Mucosa of stomach (tissue), 1 donor: ENCODE data around the gene GSPT1.
"Not testable (repeated sequence)": the region's sequence is repeated elsewhere in the genome, so short reads cannot be mapped to it uniquely, and the experiment has no call there.

Experiments
- H3K27me3 ChIP-seq: one replicate; pipeline ENCODE4 v1.7.0; 2013; ENCODE audit warnings: mild to moderate bottlenecking, low read length; ENCODE audit not compliant: control insufficient read depth, insufficient read depth
- H3K36me3 ChIP-seq: one replicate; pipeline ENCODE4 v1.7.0; 2013; ENCODE audit warnings: low read length; ENCODE audit not compliant: control insufficient read depth, insufficient read depth
- H3K4me1 ChIP-seq: one replicate; pipeline ENCODE4 v1.7.0; 2013; ENCODE audit warnings: mild to moderate bottlenecking, low read length; ENCODE audit not compliant: control insufficient read depth, insufficient read depth
- H3K4me3 ChIP-seq: one replicate; pipeline ENCODE4 v1.7.0; 2013; ENCODE audit warnings: low read length
- H3K9ac ChIP-seq: one replicate; pipeline ENCODE4 v1.7.0; 2013; ENCODE audit warnings: mild to moderate bottlenecking, low read length, moderate library complexity
- H3K9me3 ChIP-seq: one replicate; pipeline ENCODE4 v1.7.0; 2013; ENCODE audit warnings: mild to moderate bottlenecking, low read length, moderate library complexity; ENCODE audit not compliant: control insufficient read depth
- donor health status: Pancreatic carcinoma.

GSPT1 gene

DNA sequence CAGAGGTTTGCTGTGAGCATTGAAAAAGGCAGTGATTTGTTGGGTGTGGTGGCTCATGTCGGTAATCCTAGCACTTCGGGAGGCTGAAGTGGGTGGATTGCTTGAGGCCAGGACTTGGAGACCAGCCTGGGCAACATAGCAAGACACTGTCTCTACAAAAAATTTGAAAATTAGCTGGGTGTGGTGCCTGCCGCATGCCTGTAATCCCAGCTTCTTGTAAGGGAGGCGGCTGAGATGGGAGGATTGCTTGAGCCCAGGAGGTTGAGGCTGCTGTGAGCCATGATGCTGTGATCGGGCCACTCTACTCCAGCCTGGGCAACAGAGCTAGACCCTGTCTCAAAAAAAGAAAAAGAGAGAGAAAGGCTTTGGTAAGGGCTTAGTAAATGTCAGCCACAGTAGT, 33.1 kb upstream of the GSPT1 start:
- H3K4me3 ChIP-seq, result no peak overlapping the region
- H3K4me1 ChIP-seq, result no peaks in the 10 kb centered on the region
- H3K9ac ChIP-seq, result no peak overlapping the region
- H3K36me3 ChIP-seq, result no peaks in the 10 kb centered on the region
- H3K9me3 ChIP-seq, result no peaks in the 10 kb centered on the region
- H3K27me3 ChIP-seq, result no peaks in the 10 kb centered on the region

DNA sequence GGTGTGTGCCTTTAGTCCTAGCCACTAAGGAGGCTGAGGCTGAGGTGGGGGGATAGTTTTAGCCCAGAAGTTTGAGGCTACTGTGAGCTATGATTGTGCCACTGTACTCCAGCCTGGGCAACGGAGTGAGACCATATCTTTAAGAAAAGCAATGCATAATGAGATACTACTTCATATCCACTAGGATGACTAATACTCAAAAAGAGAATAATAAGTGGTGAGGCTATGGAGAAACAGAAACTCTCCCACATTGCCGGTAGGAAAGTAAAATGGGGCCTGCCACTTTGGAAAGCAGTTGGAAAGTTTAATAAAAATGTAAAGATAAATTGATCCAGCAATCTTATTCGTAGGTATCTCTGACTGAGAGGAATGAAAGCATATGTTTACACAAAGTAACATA, 30.7 kb upstream of the GSPT1 start:
- Histone ChIP-seq H3K36me3 (no peaks in the 10 kb centered on the region), H3K27me3 (no peaks in the 10 kb centered on the region), H3K9me3 (no peaks in the 10 kb centered on the region), H3K9ac (no peak overlapping the region), H3K4me3 (no peak overlapping the region), H3K4me1 (no peaks in the 10 kb centered on the region)

DNA sequence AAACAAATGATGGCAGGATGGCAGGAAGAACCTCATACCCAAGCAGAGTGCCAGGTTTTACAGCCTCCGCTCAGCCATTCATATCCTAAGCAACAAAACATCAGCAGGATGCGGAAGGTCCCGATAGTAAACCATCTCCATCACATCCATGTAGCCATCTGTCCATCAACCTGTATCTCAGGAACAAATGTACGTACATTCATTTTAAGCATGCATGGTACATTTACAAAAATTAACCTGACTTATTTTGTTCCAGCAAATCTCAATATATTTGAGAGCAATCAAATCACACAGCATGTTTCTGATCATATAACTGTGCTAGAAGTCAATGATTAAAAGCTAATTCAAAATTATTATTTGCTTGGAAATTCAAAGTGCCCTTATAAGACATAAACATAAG, 26.2 kb upstream of the GSPT1 start, which contains the start of gene NPIPB2:
NPIPB2 (minus strand) TSS at position 101 of the 400 bp plus-strand sequence; CDS start at position 101, 0 bp downstream.
- H3K36me3 ChIP-seq, H3K4me1 ChIP-seq, H3K9me3 ChIP-seq, H3K27me3 ChIP-seq, H3K9ac ChIP-seq, H3K4me3 ChIP-seq: not testable (repeated sequence)

DNA sequence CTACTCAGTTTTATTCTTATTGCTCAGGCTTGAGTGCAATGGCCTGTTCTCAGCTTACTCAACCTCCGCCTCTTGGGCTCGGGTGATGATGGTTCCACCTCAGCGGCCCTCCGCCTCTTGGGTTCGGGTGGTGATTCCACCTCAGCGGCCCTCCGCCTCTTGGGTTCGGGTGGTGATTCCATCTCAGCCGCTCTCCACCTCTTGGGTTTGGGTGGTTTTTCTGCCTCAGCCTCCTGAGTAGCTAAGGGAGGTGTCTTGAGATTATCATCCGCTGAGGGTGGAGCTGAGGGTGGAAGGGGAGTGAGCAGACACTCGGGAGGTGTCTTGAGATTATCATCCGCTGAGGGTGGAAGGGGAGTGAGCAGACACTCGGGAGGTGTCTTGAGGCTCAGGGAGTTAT, 11.6 kb upstream of the GSPT1 start:
- not testable (repeated sequence) for H3K36me3 ChIP-seq, H3K27me3 ChIP-seq, H3K4me1 ChIP-seq, H3K4me3 ChIP-seq, H3K9me3 ChIP-seq, H3K9ac ChIP-seq

DNA sequence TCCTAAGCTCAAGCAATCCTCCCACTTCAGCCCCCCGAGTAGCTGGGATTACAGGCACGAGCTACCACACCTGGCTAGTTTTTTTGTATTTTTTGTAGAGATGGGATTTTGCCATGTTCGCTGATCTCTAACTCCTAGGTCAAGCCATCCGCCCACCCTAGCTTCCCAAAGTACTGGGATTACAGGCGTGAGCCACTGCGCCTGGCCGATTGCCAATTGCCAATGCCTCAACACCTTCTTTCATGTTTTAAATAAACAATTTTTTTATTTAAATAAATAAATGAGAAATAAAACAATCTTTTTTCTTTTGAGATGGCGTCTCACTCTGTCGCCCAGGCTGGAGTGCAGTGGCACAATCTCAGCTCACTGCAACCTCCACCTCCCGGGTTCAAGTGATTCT, 8.3 kb upstream of the GSPT1 start:
- not testable (repeated sequence) for H3K4me1 ChIP-seq, H3K9me3 ChIP-seq, H3K27me3 ChIP-seq, H3K9ac ChIP-seq, H3K36me3 ChIP-seq, H3K4me3 ChIP-seq

DNA sequence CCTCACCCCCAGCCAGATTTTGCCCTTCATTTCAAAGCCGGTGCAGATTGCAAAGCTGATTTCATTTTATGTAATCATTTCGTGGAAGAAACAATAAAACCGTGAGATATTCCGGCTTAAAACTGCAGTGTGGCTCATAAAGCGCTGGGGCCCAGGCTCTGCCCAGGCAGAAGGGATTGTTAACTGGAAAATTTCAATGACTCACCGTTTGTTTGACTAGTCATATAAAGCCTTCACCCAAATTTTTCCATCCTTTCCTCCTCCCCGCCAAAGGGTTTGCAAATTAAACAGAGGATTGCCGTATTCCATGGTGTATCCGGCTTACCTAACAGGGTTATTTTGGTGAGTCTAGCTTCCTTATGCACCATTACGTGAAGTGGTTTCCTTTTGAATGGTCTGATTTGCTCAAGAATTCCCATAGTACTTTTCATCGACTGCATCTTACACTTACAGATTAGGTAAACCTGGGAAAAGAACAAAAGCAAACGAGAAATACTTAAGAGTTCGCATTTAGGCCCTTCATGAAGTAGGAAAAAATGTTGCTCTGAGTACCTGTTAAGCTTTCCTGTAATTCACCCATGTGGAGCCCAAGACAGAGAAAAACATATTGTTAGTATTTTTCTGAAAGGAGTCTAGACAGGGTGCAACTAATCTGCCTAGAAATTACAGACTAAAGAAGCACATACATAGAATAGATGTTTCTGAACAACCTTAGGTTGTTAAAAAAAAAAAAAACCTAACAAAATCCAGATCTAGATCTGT, 949 bp upstream of the GSPT1 start:
- peak overlapping the region; percentile 93 for H3K9ac ChIP-seq
- peaks cover 16% of the 10 kb centered on the region for H3K4me1 ChIP-seq
- no peaks in the 10 kb centered on the region for H3K9me3 ChIP-seq
- no peaks in the 10 kb centered on the region for H3K27me3 ChIP-seq
- no peaks in the 10 kb centered on the region for H3K36me3 ChIP-seq
- H3K4me3 ChIP-seq, result peak overlapping the region; percentile 90

DNA sequence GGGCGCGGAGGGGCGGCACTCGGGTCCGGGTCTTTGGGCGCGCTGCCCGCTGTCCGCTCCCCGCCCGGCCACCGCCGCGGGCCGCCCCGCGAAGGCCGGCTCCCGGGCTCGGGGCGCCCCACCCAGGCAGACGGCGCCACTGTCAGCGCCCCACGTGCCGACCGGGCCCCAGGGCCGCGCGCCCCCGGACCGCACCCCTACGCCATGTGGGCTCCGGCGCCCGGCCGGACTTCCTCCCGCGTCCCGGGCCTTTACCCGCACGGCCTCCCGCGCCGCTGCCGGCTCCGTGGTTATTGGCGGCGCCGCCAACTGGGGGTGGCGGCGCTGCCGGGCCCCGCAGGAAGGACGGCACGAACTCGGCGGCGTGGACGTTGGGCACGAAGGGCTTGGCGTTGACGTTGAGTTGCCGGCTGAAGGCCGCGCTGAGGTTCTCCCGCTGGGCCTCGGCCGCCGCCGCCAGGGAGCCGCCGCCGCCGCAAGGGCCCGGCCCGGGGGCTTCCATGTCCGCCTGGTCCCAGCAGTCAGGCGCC, 577 bp downstream of the GSPT1 start:
- Histone ChIP-seq H3K27me3 (no peaks in the 10 kb centered on the region), H3K4me1 (peaks cover 23% of the 10 kb centered on the region), H3K4me3 (peak overlapping the region; percentile 48), H3K9ac (peak overlapping the region; percentile 67), H3K9me3 (no peaks in the 10 kb centered on the region), H3K36me3 (no peaks in the 10 kb centered on the region)

DNA sequence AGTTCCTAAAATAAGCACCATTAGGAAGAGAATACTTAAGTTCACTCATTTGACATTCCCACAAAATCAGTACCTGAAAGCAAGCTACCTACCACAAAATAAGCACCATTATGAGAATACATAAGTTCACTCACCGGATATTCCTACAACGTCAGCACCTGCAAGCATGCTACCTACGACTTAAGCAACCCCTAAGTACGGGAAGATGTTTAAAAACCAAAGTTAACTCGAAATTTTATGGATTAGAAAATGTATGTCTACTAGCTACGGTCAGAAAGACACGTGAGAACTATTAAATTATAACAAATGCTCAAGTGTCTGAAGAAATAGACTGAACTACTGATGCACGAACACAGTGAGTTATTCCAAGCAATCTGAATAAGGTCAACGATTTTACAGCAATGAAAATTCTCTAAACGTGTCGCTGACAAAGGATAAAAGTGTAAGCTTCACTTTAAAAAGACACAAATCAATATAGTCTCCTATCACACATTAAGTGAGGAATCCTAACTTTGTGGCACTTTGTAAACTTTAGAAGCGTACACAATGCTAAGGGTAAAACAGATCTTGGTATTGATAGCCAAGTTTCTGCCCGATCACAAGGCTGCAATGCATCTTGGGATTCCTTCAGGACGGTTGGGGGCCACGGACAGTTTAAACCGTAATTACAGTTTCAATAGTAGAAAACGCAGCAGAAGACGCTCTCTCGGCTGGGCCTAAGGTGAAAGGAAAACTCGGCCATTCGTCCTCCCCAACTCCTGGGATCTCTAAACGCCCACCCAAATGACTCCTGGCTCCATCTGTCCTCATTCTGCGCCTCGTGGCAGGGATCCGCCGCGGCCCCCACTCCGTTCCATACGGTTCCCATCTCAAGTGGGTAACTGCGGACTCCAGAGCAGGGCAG, 1.3 kb downstream of the GSPT1 start:
- no peaks in the 10 kb centered on the region for H3K9me3 ChIP-seq
- H3K9ac ChIP-seq, result peak overlapping the region; percentile 67
- peaks cover 24% of the 10 kb centered on the region for H3K4me1 ChIP-seq
- H3K36me3 ChIP-seq, result no peaks in the 10 kb centered on the region
- H3K4me3 ChIP-seq, result peak overlapping the region; percentile 48
- no peaks in the 10 kb centered on the region for H3K27me3 ChIP-seq

DNA sequence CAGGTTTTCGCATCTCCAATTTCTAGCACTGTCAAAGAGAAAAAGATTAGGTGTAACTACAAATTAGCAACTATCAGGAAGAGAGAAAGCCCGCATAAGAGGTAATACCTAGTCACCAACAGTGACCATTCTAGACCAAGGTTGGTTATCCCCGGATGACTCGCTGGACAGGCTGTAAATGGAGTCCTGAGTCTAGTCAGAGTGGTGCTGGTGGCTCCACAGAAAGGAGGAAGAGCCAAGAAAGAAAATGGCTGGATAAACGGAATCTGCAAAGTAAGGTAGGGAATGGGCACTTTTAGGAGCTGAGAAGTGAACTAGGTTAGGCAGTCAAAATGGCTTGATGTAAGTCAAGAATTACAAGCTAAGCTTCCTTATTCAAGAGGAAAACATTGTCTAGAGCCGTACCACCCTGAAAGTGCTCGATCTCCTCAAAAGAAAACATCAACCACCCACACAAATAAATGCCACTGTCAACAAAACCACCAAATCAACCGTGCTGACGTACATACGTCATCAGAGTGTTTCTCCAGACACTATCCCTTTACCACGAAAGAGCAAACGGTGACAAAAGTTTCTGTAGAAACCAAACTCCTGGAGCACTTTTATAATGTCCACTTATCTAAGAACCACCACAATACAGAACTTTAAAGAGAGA, 2.2 kb downstream of the GSPT1 start:
- H3K36me3 ChIP-seq, result no peaks in the 10 kb centered on the region
- no peaks in the 10 kb centered on the region for H3K9me3 ChIP-seq
- H3K4me1 ChIP-seq, result peaks cover 24% of the 10 kb centered on the region
- peak overlapping the region; percentile 67 for H3K9ac ChIP-seq
- no peak overlapping the region for H3K4me3 ChIP-seq
- H3K27me3 ChIP-seq, result no peaks in the 10 kb centered on the region

DNA sequence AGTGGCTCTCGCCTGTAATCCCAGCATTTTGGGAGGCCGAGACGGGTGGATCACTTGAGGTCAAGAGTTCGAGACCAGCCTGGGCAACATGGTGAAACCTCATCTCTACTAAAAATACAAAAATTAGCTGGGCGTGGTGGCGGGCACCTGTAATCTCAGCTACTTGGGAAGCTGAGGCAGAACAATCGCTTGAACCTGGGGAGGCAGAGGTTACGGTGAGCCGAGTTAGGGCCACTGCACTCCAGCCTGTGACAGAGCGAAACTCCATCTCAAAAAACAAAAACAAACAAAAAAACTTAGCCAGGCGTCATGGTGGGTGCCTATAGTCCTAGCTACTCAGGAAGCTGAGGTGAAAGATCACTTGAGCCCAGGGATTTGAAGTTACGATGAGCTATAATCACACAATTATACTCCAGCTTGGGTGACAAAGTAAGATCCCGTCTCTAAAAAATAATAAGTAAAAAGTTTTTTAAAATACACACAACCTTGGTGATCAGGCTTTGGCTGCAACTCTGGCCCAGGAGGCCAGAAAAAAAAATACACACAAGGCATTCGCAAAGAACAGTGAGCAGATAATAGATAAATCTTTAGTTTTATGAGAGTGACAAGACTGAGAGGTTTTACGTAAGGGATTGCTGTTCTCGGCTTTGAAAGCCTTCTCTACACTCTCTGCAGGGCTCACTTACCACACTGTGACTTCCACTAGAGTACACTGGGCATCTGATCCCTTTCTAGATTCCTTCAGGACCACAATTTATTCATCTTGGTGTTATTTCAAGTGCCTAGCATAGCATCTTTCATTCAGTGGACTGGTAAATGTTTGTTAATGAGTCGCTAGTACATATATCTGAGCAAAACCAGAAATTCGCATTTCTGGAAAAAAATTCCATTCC, 5.9 kb downstream of the GSPT1 start:
- peaks cover 24% of the 10 kb centered on the region for H3K4me1 ChIP-seq
- no peak overlapping the region for H3K4me3 ChIP-seq
- H3K9ac ChIP-seq, result no peak overlapping the region

More for the DNA sequence above, 5.9 kb downstream of the GSPT1 start:
- no peaks in the 10 kb centered on the region for H3K9me3 ChIP-seq
- no peaks in the 10 kb centered on the region for H3K27me3 ChIP-seq
- no peaks in the 10 kb centered on the region for H3K36me3 ChIP-seq
